Hepatocyte (in vitro differentiated cells): ENCODE data around the gene CCDC73.

ENCODE experiments used
- EZH2 ChIP-seq: fragments of 200-600 bp; sonication (generic); IDR thresholded peaks from 2 replicates; pipeline ENCODE4 v1.6.1; 2016; ENCODE audit warnings: antibody characterized with exemption, mild to moderate bottlenecking, borderline replicate concordance
- TF ChIP-seq, protein P1 (sequence below): fragments of 200-600 bp; sonication (generic); IDR thresholded peaks from 2 replicates; pipeline ENCODE4 v1.5.1; 2016; ENCODE audit warnings: antibody characterized with exemption, mild to moderate bottlenecking; ENCODE audit not compliant: poor library complexity

DNA sequence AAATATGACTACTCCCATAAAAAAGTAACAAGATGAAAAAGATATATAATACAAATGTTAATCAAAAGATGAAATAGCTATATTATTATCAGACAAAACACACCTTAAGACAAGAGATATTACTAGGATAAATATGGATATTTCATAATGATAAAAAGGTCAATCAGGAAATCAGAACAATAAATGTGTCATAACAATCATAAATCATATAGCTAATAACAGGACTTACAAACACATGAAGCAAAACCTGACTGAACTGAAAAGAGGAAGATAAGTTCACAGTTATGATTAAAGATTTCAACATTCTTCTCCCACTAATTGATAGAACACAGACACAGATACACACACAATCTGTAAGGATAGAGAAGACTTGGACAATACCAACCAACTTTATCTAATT lies 163.6 kb downstream of the CCDC73 start:
- TF ChIP-seq, protein P1, sequence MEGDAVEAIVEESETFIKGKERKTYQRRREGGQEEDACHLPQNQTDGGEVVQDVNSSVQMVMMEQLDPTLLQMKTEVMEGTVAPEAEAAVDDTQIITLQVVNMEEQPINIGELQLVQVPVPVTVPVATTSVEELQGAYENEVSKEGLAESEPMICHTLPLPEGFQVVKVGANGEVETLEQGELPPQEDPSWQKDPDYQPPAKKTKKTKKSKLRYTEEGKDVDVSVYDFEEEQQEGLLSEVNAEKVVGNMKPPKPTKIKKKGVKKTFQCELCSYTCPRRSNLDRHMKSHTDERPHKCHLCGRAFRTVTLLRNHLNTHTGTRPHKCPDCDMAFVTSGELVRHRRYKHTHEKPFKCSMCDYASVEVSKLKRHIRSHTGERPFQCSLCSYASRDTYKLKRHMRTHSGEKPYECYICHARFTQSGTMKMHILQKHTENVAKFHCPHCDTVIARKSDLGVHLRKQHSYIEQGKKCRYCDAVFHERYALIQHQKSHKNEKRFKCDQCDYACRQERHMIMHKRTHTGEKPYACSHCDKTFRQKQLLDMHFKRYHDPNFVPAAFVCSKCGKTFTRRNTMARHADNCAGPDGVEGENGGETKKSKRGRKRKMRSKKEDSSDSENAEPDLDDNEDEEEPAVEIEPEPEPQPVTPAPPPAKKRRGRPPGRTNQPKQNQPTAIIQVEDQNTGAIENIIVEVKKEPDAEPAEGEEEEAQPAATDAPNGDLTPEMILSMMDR, result no peak
- no peak for TF ChIP-seq EZH2
